ENCODE results near the gene TDRD9.

TDRD9 gene, protein sequence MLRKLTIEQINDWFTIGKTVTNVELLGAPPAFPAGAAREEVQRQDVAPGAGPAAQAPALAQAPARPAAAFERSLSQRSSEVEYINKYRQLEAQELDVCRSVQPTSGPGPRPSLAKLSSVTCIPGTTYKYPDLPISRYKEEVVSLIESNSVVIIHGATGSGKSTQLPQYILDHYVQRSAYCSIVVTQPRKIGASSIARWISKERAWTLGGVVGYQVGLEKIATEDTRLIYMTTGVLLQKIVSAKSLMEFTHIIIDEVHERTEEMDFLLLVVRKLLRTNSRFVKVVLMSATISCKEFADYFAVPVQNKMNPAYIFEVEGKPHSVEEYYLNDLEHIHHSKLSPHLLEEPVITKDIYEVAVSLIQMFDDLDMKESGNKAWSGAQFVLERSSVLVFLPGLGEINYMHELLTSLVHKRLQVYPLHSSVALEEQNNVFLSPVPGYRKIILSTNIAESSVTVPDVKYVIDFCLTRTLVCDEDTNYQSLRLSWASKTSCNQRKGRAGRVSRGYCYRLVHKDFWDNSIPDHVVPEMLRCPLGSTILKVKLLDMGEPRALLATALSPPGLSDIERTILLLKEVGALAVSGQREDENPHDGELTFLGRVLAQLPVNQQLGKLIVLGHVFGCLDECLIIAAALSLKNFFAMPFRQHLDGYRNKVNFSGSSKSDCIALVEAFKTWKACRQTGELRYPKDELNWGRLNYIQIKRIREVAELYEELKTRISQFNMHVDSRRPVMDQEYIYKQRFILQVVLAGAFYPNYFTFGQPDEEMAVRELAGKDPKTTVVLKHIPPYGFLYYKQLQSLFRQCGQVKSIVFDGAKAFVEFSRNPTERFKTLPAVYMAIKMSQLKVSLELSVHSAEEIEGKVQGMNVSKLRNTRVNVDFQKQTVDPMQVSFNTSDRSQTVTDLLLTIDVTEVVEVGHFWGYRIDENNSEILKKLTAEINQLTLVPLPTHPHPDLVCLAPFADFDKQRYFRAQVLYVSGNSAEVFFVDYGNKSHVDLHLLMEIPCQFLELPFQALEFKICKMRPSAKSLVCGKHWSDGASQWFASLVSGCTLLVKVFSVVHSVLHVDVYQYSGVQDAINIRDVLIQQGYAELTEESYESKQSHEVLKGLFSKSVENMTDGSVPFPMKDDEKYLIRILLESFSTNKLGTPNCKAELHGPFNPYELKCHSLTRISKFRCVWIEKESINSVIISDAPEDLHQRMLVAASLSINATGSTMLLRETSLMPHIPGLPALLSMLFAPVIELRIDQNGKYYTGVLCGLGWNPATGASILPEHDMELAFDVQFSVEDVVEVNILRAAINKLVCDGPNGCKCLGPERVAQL (N-terminal part only)

DNA sequence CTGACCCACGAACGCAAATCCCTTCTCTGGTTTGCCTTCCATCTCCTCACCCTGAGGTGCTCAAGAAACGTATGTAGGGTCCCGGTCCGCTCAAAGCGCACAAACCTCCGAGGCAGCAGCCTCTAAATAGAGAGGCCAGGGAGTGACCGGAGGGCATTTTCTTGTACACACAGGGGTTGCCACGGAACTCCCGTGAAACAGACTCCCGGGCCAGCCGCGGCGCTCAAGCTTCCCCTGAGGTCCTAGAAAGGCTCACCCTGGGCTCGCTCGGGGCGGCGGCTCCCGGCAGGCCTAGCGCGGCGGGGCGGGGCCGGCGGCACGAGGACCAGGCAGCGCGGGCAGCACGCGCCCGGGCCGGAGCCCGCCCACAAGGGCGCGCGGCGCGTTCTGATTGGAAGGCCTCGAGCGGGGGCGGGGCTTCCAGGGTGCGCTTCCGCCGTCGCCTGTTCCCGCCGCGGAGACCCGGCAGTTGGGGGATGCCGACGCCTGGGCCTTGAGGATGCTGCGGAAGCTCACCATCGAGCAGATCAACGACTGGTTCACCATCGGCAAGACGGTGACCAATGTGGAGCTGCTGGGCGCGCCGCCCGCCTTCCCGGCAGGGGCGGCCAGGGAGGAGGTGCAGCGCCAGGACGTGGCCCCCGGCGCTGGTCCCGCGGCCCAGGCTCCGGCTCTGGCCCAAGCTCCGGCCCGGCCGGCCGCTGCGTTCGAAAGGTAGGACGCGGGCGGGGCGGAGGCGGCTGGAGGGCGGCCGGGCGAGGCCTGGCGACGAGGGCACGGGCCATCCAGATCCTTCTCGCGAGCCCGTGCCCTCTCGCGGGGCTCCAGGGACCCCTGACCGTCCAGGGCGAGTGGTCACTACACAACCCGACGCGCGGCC, at the start of gene TDRD9:
Gene TDRD9 (plus strand): TSS at position 446 of the 880 bp plus-strand sequence. CDS start 54 bp downstream, at position 500.
- Mint-ChIP-seq H3K36me3 (no peaks in the 10 kb centered on the region), H3K27ac (no peak within 1 kb of the TSS), H3K9me3 (no peaks in the 10 kb centered on the region), H3K4me1 (no peaks in the 10 kb centered on the region), H3K4me3 (no peak within 1 kb of the TSS)
- DNase-seq (ENCODE audit: low spot score in 2 of 2) = no peak
- ATAC-seq = no peak

DNA sequence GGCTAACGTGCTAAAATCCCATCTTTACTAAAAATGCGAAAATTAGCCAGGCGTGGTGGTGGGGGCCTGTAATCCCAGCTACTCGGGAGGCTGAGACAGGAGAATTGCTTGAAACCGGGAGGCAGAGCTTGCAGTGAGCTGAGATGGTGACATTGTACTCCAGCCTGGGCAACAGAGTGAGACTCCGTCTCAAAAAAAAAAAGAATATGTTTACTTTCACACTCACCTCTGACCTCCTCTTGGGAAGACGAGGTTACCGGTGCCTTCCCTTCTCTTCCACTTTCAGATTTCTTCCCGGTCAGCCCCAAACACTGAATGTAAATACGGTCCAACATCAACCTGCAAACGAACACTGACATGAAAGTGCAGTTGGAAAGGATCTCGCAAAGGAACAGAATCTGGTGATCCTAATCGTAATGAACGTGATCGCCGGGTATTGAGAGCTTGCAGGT, 49.1 kb upstream of the TDRD9 start:
- no peaks in the 10 kb centered on the region for H3K9me3 Mint-ChIP-seq
- H3K4me1 Mint-ChIP-seq = peaks cover 30% of the 10 kb centered on the region
- H3K4me3 Mint-ChIP-seq = peak overlapping the region; percentile 48
- DNase-seq (ENCODE audit: low spot score in 2 of 2) (no peak), ATAC-seq (no peak)
- no peaks in the 10 kb centered on the region for H3K36me3 Mint-ChIP-seq
- H3K27ac Mint-ChIP-seq = no peak overlapping the region

DNA sequence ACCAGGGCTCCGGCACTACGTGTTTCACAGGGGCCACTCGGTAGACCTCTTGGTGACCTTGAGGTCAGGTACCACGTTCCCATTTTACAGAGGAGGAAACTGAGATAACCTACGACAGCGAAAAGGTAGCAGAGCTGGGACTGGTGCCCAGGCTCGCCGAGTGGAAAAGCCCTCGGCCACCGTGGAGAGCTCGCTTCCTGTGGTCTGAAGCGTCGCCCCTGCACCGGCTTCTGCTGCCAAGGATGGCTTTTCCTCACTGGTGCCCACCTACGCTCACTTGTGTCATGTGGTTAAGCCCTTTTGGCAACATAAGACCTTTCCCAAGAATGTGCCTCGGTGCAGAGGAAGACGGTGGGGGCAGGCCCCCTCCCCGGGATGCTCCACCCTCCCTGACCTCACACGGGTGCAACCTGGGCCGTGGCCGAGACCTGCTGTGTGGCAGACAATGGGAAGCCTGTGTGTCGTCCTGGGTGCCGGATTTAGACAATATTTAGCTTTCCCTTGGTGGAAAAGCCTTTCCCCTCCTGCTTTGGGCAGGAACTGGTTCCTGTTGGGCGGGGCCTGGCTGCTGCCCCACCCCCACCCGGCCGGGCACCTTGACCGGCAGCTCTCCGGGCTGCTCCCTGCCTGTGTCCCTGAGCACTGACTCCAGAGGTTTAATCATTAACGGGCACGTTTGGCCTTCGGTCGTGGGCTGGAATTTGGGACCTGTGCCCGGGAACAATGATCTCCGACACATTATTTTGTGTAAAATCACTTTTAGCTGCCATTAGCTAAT, 48.5 kb upstream of the TDRD9 start:
- ATAC-seq (no peak), DNase-seq (ENCODE audit: low spot score in 2 of 2) (no peak)
- H3K4me3 Mint-ChIP-seq = peak overlapping the region; percentile 48

DNA sequence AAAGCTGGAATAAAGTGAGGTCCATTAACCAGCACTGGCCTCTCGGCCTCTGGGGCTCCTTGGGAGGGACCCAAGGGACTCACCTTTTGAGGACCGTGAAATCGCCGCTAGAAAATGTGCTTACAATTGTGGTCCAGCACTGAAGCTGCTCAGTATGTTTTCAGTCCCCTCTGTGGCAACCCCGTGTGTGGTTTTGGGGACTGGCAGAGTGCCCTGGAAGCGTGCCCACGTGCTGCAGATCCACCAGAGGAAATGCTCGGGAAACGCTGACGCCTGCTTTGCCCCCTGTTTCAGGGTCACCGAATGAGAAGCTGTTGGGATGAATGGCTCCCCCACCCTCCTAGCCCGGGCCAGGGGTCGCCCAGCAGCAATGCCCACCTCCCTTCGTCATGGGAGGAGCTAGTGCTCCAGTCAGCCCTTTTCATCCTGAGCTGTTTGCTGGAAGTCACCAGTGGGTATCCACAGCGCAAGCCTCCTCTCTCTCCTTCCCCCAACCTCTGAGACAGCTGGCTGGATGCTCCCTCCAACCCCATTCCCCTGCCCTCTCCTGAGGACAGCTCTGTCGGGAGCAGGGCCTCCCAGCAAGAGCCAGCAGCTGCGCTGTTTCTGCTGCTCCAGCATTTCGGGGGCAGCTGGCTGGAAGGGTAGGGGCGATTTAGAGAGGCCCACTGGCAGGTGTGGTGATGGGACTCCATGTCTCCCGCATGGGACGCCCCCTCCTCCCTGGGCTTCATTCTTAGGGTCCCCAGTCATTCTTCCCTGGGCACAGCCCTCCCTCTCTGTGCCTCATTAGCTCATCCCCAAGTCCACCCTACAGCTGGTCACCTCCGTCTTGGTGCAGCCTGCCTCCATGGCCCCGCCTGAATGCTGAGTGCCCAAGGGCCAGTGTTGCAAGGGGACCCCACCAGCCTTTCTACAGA, 47.6 kb upstream of the TDRD9 start:
- DNase-seq (ENCODE audit: low spot score in 2 of 2) = no peak
- H3K4me1 Mint-ChIP-seq = peaks cover 19% of the 10 kb centered on the region
- H3K9me3 Mint-ChIP-seq = no peaks in the 10 kb centered on the region
- no peak for ATAC-seq
- H3K4me3 Mint-ChIP-seq = peak overlapping the region; percentile 48
- no peak overlapping the region for H3K27ac Mint-ChIP-seq
- H3K36me3 Mint-ChIP-seq = no peaks in the 10 kb centered on the region

More for the DNA sequence above, 48.5 kb upstream of the TDRD9 start:
- H3K36me3 Mint-ChIP-seq = no peaks in the 10 kb centered on the region
- no peak overlapping the region for H3K27ac Mint-ChIP-seq
- H3K4me1 Mint-ChIP-seq = peaks cover 27% of the 10 kb centered on the region
- no peaks in the 10 kb centered on the region for H3K9me3 Mint-ChIP-seq

DNA sequence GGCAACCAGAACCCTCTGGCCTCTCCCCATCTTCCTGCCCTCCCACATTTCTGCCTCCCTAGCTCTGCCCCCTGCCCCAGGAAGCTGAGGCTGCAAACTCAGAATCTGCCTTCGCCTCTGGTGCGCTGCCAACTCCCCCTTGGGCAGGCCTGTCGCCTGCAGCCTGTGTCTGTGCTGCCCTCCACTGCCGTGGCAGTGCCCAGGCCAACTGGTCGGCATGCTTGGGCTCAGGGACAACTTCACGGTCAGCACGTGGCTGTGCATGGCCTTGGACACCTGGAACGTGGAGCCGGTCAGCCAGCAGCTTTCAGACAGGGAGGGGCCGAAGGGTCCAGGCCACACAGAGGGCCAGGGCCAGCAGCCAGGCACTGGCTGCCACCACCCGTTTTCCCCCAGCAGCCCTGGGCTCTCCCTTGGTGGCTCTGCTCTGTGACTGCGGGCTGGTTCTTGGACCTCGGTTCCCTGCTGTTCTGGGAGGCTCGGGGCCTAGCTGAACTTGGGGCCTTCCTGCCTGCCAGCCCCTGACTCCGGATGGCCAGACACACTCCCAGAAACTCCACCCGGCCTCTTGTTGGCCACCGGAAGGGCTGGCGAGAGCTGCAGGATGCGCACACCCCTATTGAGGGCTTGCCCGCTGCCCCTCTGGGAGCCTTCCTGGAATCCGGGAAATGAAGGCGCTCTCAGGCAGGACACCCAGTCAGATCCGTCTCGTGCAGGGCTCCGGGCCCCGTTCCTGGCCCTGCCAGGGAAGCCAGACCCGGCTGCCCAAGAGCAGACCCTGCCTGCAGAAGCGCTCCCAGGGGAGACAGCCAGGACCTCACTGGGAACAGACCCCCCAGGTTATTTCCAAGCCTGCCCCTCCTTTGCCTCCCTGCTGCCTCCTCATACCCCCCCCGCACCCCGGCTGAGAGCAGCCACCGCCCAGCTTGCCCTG, 46.7 kb upstream of the TDRD9 start:
- Mint-ChIP-seq H3K36me3 (no peaks in the 10 kb centered on the region), H3K9me3 (no peaks in the 10 kb centered on the region), H3K4me3 (peak overlapping the region; percentile 48), H3K4me1 (peaks cover 19% of the 10 kb centered on the region), H3K27ac (no peak overlapping the region)
- DNase-seq (ENCODE audit: low spot score in 2 of 2) (no peak), ATAC-seq (peak; percentile 19)

DNA sequence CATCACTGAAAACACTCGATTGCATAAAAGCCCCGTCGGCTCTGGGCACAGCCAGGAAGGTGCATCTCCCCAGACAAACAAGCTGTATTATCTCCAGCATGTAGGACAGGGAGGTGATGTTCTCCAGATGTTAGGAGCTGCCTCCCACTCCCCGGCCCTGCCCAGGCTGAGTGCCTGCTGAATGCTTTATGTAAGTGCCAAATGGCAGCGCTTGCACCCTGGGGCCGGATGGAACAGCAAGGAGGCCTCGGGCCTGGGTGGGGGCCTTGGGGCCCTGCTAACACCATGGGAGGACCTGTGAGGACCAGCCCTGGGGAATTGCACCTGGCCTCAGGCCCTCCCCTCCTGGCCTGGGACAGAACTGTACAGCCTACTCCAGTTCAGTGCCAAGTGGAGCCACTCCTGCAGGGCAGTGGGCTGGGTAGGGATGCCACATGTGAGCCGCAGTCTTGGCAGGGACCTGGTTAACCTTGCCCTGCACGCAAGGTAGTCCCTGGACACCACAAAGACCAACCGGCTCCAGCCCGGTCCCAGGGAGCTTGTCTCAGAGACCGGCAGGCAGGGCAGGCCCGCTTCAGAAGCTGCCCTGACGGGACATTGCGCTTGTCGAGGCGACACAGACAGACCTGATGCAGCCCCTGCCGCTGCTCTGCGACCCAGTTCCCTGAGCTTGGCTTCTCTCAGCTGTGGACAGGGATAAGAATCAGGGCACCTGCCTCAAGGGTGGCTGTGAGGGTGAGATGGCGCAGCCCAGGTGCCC, 45.6 kb upstream of the TDRD9 start:
- no peak overlapping the region for H3K27ac Mint-ChIP-seq
- H3K36me3 Mint-ChIP-seq = no peaks in the 10 kb centered on the region
- no peaks in the 10 kb centered on the region for H3K9me3 Mint-ChIP-seq
- no peak overlapping the region for H3K4me3 Mint-ChIP-seq
- DNase-seq (ENCODE audit: low spot score in 2 of 2) (no peak), ATAC-seq (no peak)
- peaks cover 19% of the 10 kb centered on the region for H3K4me1 Mint-ChIP-seq

DNA sequence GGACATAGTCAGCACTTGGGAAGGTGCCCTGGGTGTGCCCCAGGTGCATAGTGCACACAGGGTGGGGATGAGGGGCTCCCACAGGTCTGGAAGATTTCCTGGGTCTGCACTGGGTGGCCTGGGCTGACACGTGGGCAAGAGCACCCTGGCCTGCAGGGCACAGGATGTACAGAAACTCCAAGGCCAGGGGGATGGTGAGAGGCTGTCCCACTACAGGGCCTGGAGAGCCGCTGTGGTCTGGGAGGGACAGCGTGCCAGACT, 45.1 kb upstream of the TDRD9 start:
- ATAC-seq (no peak), DNase-seq (ENCODE audit: low spot score in 2 of 2) (no peak)
- Mint-ChIP-seq H3K36me3 (no peaks in the 10 kb centered on the region), H3K4me3 (no peak overlapping the region), H3K27ac (no peak overlapping the region), H3K4me1 (peaks cover 19% of the 10 kb centered on the region), H3K9me3 (no peaks in the 10 kb centered on the region)

DNA sequence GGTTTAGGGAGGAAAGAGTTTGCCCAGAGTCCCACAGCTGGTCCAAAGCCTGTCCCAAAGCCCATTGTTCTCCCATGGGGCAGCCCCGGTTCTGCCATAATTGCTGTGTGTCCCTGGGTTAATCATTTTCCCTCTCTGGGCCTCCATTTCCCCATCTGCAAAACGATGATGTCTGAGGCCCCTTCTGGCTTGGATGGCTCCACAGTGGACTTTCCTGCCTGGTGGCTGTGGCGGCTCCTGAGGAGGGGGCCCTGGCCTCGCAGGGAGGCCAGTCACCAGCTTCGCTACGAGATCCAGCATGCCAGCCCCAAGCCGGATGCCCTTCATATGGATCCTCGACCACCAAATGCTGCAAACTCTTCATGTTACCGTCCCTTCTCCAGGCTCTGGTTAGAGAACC, 43.4 kb upstream of the TDRD9 start:
- no peak overlapping the region for H3K4me3 Mint-ChIP-seq
- no peak overlapping the region for H3K27ac Mint-ChIP-seq
- H3K9me3 Mint-ChIP-seq = no peaks in the 10 kb centered on the region
- ATAC-seq (no peak), DNase-seq (ENCODE audit: low spot score in 2 of 2) (no peak)
- H3K4me1 Mint-ChIP-seq = peaks cover 14% of the 10 kb centered on the region
- H3K36me3 Mint-ChIP-seq = no peaks in the 10 kb centered on the region

DNA sequence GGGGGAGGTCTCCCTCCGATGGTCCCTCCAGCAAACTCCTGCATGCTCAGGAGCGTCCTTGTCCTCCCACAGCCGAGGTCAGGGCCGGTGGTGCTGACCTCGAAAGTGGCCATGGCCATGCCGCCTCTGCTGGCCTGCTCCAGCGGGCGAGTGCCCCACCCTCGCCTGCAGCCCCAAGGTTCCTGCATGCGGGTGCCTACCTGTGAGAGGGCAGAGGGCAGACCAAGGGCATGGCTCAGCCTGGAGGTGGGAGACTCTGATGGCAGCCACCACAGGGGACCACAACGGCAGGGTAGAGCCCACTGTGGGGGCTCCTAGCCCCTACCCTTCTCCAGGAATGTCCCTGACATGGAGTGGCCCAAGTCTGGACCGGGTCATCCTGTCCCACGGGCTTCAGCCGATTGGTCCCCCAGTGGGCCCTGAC, 42.7 kb upstream of the TDRD9 start:
- H3K9me3 Mint-ChIP-seq = no peaks in the 10 kb centered on the region
- H3K4me3 Mint-ChIP-seq = no peak overlapping the region
- no peaks in the 10 kb centered on the region for H3K36me3 Mint-ChIP-seq
- ATAC-seq = no peak
- DNase-seq (ENCODE audit: low spot score in 2 of 2) = no peak
- H3K27ac Mint-ChIP-seq = no peak overlapping the region
- peaks cover 8% of the 10 kb centered on the region for H3K4me1 Mint-ChIP-seq

DNA sequence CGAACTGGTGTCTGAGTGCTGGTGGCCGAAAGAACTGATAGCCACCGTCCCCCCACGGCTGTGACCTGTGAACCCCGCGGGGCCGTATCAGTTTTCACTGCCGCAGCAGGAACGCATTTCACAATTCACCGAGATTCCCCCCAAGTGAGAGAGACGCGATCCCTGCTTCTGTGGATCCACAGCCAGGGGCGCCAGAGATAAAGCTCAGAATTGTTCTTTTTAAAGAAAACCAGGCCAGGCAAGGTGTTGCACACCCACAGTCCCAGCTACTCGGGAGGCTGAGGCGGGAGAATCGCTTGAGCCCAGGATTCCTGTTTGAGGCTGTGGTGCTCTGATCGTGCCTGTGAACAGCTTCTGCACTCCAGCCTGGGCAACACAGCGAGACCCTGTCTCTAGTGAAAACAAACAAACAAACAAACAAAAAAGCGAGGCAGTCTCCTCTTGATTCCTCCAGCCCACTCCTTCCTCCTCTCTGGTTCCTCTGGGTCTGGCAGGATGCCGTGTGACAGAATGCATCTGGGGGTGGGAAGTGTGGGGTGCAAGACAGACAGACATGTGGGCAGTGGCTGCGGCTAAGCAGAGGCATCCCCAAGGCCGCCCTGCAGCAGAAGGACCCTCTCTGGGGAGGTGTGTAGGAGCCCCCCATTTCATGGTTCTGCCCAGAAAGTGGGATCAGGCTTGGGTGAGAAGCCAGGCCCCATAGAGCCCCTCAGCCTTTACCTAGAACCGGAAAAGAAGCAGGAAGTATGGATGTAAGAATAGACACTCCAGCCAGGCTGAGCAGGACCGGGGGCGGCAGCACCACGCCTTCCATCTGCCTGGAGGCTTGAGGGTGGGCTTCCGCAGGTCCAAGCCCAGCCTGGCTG, 41.7 kb upstream of the TDRD9 start:
- Mint-ChIP-seq H3K4me3 (no peak overlapping the region), H3K27ac (no peak overlapping the region), H3K36me3 (no peaks in the 10 kb centered on the region), H3K9me3 (no peaks in the 10 kb centered on the region), H3K4me1 (no peaks in the 10 kb centered on the region)
- no peak for ATAC-seq
- no peak for DNase-seq (ENCODE audit: low spot score in 2 of 2)

DNA sequence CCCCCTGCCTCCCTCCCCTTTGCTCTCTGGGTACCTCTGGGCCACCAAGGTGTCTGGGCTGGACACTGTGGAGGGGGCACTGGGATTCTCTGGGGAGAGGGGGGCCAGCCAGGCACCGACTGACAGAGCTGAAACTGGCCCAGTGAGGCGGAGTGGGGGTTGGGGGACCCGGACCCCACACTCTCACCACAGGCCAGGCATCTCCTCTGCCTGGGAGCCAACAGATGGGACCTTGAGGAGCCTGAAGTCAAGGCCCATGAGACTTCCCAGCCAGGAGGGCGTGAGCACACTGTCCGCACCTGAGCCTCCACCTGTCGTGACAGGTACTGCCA, 41.1 kb upstream of the TDRD9 start:
- no peaks in the 10 kb centered on the region for H3K9me3 Mint-ChIP-seq
- H3K27ac Mint-ChIP-seq = no peak overlapping the region
- H3K36me3 Mint-ChIP-seq = no peaks in the 10 kb centered on the region
- H3K4me3 Mint-ChIP-seq = no peak overlapping the region
- no peak for DNase-seq (ENCODE audit: low spot score in 2 of 2)
- no peaks in the 10 kb centered on the region for H3K4me1 Mint-ChIP-seq
- no peak for ATAC-seq
